GM19099 (cell line): ENCODE measurements around the gene TUBGCP6.
A peak's percentile ranks its signal among the peaks of the same experiment; 100 is the strongest.

Experiments used
- POLR2A ChIP-seq: IDR thresholded peaks from 3 replicates; pipeline ENCODE4 v1.6.1; 2011; ENCODE audit warnings: low read depth; ENCODE audit not compliant: insufficient read length; ENCODE audit errors: extremely low read depth

Gene TUBGCP6

GRCh38 chr22:50271519-50271970, 26.7 kb upstream of the TUBGCP6 start:
- TF ChIP-seq POLR2A: no peak

- no peak for TF ChIP-seq POLR2A
These were observed 26.0 kb upstream of the TUBGCP6 start for GRCh38 chr22:50270666-50271394.

- TF ChIP-seq POLR2A: no peak
These were observed 25.3 kb upstream of the TUBGCP6 start, which contains the start of gene MAPK11 for GRCh38 chr22:50269970-50270665. Gene MAPK11 (minus strand): TSS chr22:50270380. CDS start chr22:50270292, 88 bp downstream.

- no peak for TF ChIP-seq POLR2A
These were observed 24.7 kb upstream of the TUBGCP6 start for GRCh38 chr22:50269573-50269969.

GRCh38 chr22:50268655-50269113, 23.9 kb upstream of the TUBGCP6 start:
- TF ChIP-seq POLR2A: no peak

DNA sequence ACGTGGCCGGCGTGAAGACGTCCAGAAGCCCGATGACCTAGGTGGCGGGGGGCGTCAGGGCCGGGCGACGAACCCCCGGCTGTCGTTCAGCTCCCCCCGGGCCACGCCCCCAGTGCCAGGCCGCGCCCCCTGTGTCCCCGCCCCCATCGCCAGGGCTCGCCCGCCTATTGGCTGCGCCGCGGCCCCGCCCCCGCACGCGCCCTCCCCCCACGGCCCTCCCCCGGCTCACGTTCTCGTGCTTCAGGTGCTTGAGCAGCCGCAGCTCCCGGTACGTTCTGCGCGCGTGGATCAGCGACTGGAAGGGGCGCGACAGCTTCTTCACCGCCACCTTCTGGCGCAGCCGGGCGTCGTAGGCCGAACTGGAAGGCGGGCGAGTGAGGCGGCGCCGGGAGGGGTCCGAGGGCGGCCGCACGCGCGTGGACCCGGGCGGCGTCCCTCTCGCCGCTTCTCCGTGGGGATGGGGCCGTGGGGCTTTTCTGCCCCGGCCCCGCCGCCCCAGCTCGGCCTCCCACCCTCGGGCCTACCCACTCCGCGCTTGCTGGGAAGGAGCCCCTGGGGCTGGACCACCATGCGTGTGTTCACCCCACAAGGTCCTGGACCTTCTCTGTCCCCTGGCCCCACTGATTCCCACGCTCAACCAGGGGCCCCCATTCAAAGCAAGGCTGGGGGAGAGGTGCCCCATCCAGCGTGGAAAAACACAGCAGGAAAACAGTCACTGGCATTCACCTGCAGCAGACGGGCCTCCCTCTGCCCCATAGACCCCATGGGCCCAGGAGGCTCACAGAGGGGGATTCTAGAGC, 23.0 kb upstream of the TUBGCP6 start:
- TF ChIP-seq POLR2A: no peak

- no peak for TF ChIP-seq POLR2A
These were observed 22.2 kb upstream of the TUBGCP6 start for GRCh38 chr22:50266994-50267393.

DNA sequence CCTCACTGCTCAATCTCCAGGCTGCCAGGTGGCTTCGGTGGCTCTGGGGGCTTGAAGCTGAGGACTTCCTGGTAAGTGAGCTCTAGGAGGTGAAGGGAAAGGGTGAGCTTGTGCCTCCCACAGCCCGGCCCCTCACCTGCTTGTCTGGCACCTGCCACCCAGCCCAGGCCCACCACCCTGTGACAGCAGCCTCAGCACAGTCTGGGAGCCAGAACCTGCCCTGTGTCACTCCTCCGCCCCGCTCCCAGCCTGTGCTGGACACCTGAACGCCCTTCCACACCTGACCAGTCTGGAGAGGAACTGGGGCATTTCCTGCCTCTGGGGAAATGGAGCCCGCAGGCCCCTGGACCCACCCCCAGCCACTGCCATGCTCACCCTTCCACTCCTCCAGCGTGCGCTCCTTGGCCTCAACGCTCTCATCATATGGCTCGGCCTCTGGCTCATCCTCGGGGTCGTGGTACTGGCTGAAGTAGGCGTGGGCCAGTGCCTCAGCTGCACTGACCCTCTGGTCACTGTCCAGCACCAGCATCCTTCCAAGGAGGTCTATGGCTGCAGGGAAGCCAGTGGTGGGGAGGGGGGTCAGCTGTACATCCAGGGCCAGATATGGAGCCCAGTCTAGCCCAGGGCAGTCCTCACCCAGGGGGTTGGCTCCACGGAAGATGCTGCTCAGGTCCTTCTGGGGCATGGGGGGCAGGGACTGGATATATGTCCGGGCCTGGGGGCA, 20.3 kb upstream of the TUBGCP6 start:
- TF ChIP-seq POLR2A: no peak

- no peak for TF ChIP-seq POLR2A
These were observed 19.4 kb upstream of the TUBGCP6 start for GRCh38 chr22:50264104-50264745.

- TF ChIP-seq POLR2A: no peak
These were observed 18.3 kb upstream of the TUBGCP6 start for GRCh38 chr22:50262973-50263617.

DNA sequence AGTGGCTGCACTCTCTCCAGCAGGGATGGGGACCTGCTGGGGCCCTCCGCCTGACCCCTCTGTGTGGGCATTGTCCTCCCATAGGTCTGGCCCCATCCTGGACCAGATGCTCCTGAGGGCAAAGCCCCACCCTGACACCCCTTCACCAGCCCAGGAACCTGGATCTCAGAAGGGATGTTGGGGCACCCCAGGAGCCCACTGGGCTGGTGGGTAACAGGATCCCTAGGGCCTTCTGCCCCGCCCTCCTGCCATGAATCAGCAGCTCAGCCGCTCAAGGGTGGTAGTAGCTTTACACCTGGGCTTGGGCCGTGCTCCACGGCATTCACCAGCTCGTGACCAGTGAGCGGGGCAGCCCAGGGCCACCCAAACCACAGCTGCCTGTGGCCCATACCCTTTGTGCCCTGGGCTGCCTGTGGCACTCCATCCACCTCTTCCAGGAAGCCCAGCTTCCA, 17.7 kb upstream of the TUBGCP6 start:
- TF ChIP-seq POLR2A: no peak

DNA sequence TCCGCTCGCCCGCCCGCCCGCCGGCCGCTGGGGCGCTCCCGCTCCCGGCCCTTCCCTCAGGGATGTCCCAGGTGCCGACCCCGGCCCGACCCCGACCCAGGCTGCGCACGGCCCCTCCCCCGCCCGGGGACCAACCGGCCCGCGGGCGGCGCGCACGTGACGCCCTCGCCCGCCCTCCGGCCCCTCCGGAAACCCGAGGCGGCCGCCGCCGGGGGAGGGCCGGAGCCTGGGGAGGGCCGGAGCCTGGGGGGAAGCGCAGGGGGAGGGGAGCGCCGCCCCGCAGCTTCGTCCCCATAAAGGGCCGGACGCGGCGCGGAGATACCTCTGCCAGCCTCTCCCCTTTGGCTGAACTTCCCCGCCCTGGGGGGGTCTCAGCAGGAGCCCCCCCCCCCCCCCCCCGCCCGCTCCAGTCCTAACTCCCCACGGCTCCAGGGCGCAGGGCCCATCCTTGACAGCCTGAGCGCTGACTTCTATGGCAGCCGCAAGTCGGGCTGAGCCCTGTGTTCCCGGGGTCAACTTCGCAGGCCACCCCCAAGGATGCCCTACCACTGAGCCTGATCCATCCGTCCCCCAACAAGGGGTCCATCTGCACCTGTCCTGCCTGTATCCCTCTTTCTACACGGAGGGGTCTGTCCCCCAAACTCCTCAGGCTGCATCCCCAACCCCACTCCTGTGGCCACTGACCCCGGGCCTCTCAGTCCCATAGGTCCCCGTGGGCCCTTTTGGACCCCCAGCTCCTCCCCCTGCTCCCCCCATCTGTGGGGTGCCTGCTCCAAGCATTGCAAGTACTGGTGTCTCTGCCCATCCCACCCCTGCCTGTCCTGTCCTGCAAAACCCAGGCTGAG, 17.0 kb upstream of the TUBGCP6 start, which contains the start of gene MAPK12:
TSS of gene MAPK12 (minus strand) at position 69 of the 845 bp plus-strand sequence. CDS start 174 bp downstream, outside the sequence.
- peak; percentile 18 for TF ChIP-seq POLR2A
